HUES6 (cell line): ENCODE measurements around the gene RASA1.

ENCODE experiments used
- H3K27ac ChIP-seq: 2 replicates; pipeline ENCODE4 v1.7.0; 2013; ENCODE audit warnings: low read depth, mild to moderate bottlenecking, low read length, inconsistent platforms
- H3K27me3 ChIP-seq: 2 replicates; pipeline ENCODE4 v1.6.1; 2013; ENCODE audit warnings: low read length; ENCODE audit not compliant: control insufficient read depth, insufficient read depth
- H3K36me3 ChIP-seq: 2 replicates; pipeline ENCODE4 v1.6.1; 2013; ENCODE audit warnings: low read length; ENCODE audit not compliant: control insufficient read depth, insufficient read depth
- H3K4me1 ChIP-seq: 2 replicates; pipeline ENCODE4 v1.6.1; 2013; ENCODE audit warnings: low read length; ENCODE audit not compliant: control insufficient read depth, insufficient read depth
- H3K4me3 ChIP-seq: 2 replicates; pipeline ENCODE4 v1.5.1; 2013; ENCODE audit warnings: low read depth, low read length
- H3K9ac ChIP-seq: one replicate; pipeline ENCODE4 v1.6.1; 2013; ENCODE audit warnings: mild to moderate bottlenecking, low read length
- H3K9me3 ChIP-seq: 2 replicates; pipeline ENCODE4 v1.6.1; 2013; ENCODE audit warnings: low read depth, low read length; ENCODE audit not compliant: control insufficient read depth, insufficient read depth

Gene RASA1

DNA sequence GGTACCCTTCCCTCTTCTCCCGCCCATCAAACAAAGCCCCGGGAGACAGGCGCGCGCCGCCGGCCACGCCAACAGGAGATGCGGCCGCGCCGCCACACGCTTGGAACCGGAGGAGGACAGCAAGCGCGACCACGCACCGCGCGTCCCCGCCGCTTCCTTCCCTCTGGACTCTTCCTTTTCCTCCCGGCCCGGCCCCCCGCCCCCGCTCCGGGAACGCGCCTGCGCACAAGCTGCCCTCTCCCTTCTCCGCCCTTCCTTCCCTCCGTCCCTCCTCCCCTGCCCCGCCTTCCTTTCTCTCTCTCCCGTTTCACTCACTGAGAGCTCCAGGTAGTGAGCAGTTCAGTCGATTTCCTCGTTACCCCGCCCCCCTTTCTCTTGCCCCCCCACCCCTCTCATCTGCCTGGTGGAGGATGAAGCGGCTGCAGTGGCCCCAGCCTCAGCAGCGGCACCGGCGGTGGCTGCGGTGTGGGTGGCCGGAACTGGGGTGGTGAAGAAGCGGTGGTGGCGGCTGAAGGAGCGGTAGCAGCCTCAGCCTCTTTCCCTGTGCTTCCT is at the start of gene RASA1:
Gene RASA1, plus strand, starts transcription at position 310 of the 552 bp plus-strand sequence. CDS start 569 bp downstream, outside the sequence.
- Histone ChIP-seq H3K9me3 (no peaks in the 10 kb centered on the region), H3K27ac (peak within 1 kb of the TSS; percentile 71; the same call in 1 of the 2 replicates)

DNA sequence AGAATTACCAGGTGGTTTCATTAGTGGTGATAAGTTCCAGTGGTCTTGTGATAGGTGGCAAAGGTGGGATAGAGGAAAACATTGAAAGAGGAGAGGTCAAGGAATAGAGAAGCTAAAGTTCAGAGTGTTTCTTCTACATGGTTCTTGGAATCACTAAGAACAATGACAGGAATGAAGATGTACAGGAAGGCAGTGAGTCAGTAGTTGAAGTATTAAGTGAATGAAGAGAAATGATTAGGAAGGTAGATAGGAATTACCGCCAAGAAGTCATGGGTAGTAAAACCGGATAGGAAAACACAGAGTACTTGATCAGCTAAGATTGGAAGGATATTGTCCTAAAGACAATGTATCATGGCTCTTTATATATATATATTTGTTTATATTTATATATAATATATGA is 37.9 kb upstream of the RASA1 start:
- Histone ChIP-seq H3K4me1 (peaks cover 14% of the 10 kb centered on the region; the same call in 1 of the 2 replicates), H3K27me3 (no peaks in the 10 kb centered on the region), H3K27ac (no peak overlapping the region), H3K9ac (no peak overlapping the region), H3K4me3 (no peak overlapping the region), H3K9me3 (no peaks in the 10 kb centered on the region), H3K36me3 (no peaks in the 10 kb centered on the region)

More for the DNA sequence above, at the start of gene RASA1:
- no peaks in the 10 kb centered on the region for H3K36me3 ChIP-seq
- H3K4me1 ChIP-seq: peaks cover 32% of the 10 kb centered on the region
- H3K4me3 ChIP-seq: peak within 1 kb of the TSS; percentile 99
- peak within 1 kb of the TSS; percentile 84 for H3K9ac ChIP-seq
- H3K27me3 ChIP-seq: peaks cover 9% of the 10 kb centered on the region; the same call in 1 of the 2 replicates

DNA sequence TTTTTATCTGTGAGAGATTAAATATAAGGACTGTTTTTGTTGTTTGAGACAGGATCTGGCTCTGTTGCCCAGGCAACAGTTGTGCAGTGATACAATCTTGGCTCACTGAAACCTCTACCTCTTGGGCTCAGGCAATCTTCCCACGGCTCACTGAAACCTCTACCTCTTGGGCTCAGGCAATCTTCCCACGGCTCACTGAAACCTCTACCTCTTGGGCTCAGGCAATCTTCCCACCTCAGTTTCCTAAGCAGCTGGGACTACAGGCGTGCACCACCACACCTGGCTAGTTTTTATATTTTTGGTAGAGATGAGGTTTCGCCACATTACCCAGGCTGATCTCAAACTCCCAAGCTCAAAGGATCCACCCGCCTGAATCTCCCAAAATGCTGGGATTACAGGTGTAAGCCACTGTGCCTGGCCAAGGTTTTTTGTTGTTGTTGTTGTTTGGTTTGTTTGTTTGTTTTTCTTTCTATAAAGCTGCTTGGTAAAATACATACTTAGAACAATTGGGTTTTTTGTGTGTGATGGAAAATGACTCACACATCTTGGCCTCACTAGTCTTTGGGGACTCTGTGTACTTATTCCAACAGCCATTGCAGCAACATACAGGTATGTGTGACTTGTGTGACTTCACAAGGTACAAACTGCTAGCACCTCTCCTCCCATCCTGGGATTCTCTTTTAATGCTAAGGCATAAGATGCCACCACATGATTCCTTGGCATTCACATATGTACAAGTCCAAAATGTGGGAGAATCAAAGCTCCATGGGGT is 36.5 kb upstream of the RASA1 start:
- no peaks in the 10 kb centered on the region for H3K9me3 ChIP-seq
- no peaks in the 10 kb centered on the region for H3K36me3 ChIP-seq
- H3K27ac ChIP-seq: no peak overlapping the region
- H3K4me1 ChIP-seq: peaks cover 14% of the 10 kb centered on the region; the same call in 1 of the 2 replicates
- no peak overlapping the region for H3K4me3 ChIP-seq
- H3K27me3 ChIP-seq: no peaks in the 10 kb centered on the region
- H3K9ac ChIP-seq: no peak overlapping the region

DNA sequence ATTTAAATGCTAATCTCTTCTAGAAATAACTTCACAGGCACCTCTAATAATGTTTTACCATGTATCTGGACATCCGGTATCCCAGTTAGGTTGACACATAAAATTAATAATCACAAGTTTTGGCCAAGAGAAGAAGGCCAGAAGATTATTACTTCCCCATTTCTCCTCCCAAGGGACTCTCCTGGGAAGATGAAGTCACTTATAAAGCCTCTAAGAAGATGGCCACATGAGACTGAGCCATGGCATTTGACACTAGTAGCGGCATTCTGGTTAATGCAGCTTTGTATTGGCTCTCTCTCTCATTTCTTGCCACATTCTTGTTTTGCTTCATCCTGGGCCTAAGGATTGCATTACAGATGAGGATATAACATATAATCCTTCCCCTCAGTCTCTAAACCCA is 34.5 kb upstream of the RASA1 start:
- H3K4me1 ChIP-seq: no peaks in the 10 kb centered on the region; the same call in 1 of the 2 replicates
- no peaks in the 10 kb centered on the region for H3K27me3 ChIP-seq
- H3K27ac ChIP-seq: no peak overlapping the region
- no peak overlapping the region for H3K9ac ChIP-seq
- H3K4me3 ChIP-seq: no peak overlapping the region
- no peaks in the 10 kb centered on the region for H3K9me3 ChIP-seq
- no peaks in the 10 kb centered on the region for H3K36me3 ChIP-seq

DNA sequence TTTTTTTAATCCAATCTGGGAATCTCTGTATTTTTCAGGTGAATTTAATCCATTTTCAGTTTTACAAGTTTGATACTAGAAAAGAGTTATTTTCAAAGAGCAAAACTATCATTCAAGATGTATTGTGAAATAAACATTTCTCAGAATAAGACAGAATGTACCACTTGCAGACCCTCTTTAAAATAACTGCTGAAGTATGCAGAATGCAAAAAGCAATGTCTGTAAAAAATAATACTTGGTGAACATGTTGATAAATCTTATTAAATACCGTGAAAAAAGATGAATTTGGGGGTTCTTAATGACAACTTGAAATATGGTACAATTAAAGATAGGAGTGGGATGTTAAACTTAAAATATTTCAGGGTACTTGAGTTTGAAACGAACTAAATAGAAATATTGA is 26.1 kb upstream of the RASA1 start:
- no peaks in the 10 kb centered on the region for H3K4me1 ChIP-seq
- H3K4me3 ChIP-seq: no peak overlapping the region
- no peaks in the 10 kb centered on the region for H3K36me3 ChIP-seq
- H3K9me3 ChIP-seq: no peaks in the 10 kb centered on the region
- H3K27ac ChIP-seq: no peak overlapping the region
- no peak overlapping the region for H3K9ac ChIP-seq
- H3K27me3 ChIP-seq: no peaks in the 10 kb centered on the region

DNA sequence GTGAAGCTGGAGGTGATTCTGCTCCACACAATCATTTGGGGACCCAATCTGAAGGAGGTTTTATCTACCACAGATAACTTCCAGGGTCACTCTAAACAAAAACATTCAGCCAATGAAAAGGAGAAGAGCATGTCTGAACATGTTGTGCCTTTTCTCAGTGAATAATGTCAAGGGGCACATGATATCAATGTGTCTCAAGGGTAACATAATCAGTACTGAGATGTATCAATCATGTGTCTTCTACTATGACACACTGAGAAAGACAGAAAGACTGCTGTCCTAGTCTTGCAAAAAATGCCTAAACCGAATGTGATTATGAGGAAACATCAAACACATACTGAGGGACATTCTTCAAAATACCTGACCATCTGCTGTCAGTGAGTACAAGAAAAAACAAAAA is 25.4 kb upstream of the RASA1 start:
- no peaks in the 10 kb centered on the region for H3K4me1 ChIP-seq
- H3K36me3 ChIP-seq: no peaks in the 10 kb centered on the region
- no peaks in the 10 kb centered on the region for H3K9me3 ChIP-seq
- no peak overlapping the region for H3K27ac ChIP-seq
- no peaks in the 10 kb centered on the region for H3K27me3 ChIP-seq
- H3K4me3 ChIP-seq: no peak overlapping the region
- H3K9ac ChIP-seq: no peak overlapping the region

DNA sequence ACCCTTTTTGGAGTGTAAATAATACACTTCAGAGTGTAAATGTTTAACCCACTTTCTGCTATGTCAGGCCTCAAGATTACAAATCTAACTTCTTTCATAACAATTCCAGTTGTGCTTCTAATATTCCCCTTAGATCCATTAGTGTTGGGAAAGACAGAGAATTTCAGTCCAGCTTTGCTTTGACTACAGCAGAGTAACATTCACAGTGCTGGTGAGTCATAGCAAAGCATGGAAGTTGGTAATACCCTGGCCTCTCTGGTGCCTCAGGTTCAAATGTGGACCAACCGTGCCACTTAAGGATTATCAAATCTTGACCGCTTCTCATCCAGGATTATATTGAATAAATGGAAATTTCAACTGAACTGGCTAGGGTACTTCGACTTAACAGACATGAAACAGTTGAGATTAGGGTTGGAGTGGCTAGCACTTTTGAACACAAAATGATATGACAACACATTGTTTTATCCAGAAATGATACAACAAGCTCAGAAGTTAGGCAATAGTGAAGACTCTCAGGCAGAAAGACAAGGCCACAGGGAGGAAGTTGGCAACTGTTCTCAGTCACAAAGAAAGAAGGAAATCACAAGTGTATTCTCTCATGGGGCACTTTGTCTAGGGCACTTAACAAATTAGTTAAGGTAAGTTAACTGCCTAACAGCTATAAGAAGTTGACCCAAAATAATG is 24.4 kb upstream of the RASA1 start:
- Histone ChIP-seq H3K36me3 (no peaks in the 10 kb centered on the region), H3K9ac (no peak overlapping the region), H3K27ac (no peak overlapping the region), H3K27me3 (no peaks in the 10 kb centered on the region), H3K9me3 (no peaks in the 10 kb centered on the region), H3K4me3 (no peak overlapping the region), H3K4me1 (no peaks in the 10 kb centered on the region)

DNA sequence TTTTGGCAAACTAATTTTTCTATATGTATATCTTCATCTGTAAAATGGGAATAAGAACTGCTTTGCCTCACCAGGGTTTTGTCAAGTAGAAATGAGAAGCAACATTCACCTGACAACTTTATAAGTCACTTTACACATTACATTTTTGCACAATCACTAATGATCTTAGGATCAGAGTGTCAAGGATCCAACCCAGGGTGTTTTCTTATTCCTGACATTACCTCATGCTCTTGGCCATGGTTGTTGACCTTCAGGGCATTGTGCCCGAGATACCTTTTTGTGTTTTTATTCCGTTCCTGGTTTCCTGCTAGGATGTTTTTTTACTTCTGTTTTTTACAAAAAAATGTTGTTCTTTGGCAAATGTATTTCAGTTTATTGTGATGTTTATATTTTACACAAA is 22.2 kb upstream of the RASA1 start:
- H3K27me3 ChIP-seq: no peaks in the 10 kb centered on the region
- H3K9me3 ChIP-seq: no peaks in the 10 kb centered on the region
- H3K4me1 ChIP-seq: no peaks in the 10 kb centered on the region
- no peak overlapping the region for H3K4me3 ChIP-seq
- no peak overlapping the region for H3K9ac ChIP-seq
- no peak overlapping the region for H3K27ac ChIP-seq
- no peaks in the 10 kb centered on the region for H3K36me3 ChIP-seq

DNA sequence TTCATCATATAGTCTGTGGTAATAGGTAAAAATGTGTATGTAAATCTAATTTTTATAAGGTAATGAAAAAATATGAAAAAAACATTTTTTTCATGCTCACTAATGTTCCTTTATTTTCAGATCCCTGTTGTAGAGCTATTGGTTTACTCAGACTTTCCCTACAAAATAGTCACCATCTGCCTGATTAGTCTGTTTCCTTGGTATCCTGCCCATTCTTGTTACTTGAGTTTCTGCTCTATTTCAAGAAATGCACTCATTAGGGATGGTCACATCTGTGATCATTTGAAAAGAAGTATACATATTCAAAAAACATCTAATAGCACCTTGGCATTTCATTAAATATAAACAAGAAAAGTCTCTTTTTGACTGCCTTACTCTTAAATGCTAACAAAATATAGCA is 21.6 kb upstream of the RASA1 start:
- no peaks in the 10 kb centered on the region for H3K9me3 ChIP-seq
- H3K9ac ChIP-seq: no peak overlapping the region
- no peaks in the 10 kb centered on the region for H3K27me3 ChIP-seq
- H3K4me1 ChIP-seq: no peaks in the 10 kb centered on the region
- H3K4me3 ChIP-seq: no peak overlapping the region
- no peaks in the 10 kb centered on the region for H3K36me3 ChIP-seq
- H3K27ac ChIP-seq: no peak overlapping the region

DNA sequence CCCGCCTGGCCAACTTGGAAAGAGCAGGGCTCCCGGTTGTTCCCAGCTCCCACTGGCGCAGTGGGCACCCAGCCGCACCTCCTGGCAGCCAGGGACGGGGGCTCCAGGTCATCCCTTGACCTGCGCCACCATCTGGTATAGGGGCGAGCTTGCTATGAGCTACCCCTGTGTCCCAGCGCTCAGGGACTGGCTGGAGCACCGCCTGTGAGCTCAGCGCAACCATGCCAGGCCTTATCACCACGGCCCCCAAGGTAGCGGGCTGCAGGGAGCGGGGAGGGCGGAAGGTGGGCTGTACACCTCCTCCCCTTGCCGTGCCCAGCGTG is 15.4 kb upstream of the RASA1 start:
- no peak overlapping the region for H3K27ac ChIP-seq
- peak overlapping the region; percentile 34; the same call in 1 of the 2 replicates for H3K4me3 ChIP-seq
- no peaks in the 10 kb centered on the region for H3K4me1 ChIP-seq
- H3K36me3 ChIP-seq: no peaks in the 10 kb centered on the region
- H3K27me3 ChIP-seq: no peaks in the 10 kb centered on the region
- no peak overlapping the region for H3K9ac ChIP-seq
- H3K9me3 ChIP-seq: no peaks in the 10 kb centered on the region

DNA sequence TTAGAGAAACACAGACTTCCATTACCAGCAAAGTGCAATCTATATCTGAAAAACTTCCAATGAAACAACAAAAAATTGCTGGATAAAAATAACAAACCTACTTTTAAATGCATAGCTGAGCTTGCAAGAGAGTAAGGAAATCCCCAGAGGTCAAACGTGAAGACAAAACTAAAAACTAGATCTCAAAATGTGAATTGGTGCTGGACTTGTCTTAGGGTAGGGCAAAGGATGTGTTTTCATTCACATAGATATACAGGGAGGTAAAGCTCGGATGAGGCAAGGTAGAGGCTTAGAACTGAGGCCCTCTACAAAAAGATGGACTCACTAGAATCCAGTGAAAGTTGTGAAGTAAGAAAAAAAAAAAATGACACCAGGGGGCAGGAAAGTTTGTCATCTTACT is 13.6 kb upstream of the RASA1 start:
- Histone ChIP-seq H3K27ac (no peak overlapping the region), H3K9ac (no peak overlapping the region), H3K4me3 (no peak overlapping the region), H3K9me3 (no peaks in the 10 kb centered on the region), H3K4me1 (no peaks in the 10 kb centered on the region), H3K27me3 (no peaks in the 10 kb centered on the region), H3K36me3 (no peaks in the 10 kb centered on the region)
